Measurements from ENCODE around the gene UGT1A9. TPM values are rescaled to one million over a fixed set of nuclear protein-coding genes. Genes with fewer than 3 reads are reported as not detected.

UGT1A9 gene
- total and polyA plus RNA-seq, 2 experiments from 2014 or later: not detected

- ATAC-seq (no peak), DNase-seq (ENCODE audit: low spot score) (no peak)
- Mint-ChIP-seq H3K9me3 (no peaks in the 10 kb centered on the region), H3K36me3 (ENCODE audit: low read depth) (no peaks in the 10 kb centered on the region), H3K4me3 (no peak overlapping the region), H3K27ac (no peak overlapping the region), H3K4me1 (no peaks in the 10 kb centered on the region; the same call in 2 of the 3 replicates), H3K27me3 (ENCODE audit: insufficient read depth, low read depth, poor library complexity) (peaks cover 15% of the 10 kb centered on the region)
- Histone ChIP-seq H3K27me3 (ENCODE audit: insufficient read depth) (no peaks in the 10 kb centered on the region), H3K4me3 (no peak overlapping the region), H3K27ac (ENCODE audit: low read depth) (no peak overlapping the region), H2AFZ (no peak overlapping the region), H3K9me2 (ENCODE audit: insufficient read depth) (no peaks in the 10 kb centered on the region), H3F3A (replicated peaks; ENCODE audit: low read depth) (no peaks in the 10 kb centered on the region), H4K20me1 (replicated peaks; ENCODE audit: insufficient read depth) (no peaks in the 10 kb centered on the region), H3K79me2 (replicated peaks; ENCODE audit: insufficient read depth) (no peaks in the 10 kb centered on the region), H3K4me1 (ENCODE audit: insufficient read depth) (no peaks in the 10 kb centered on the region), H3K4me2 (no peak overlapping the region), H3K36me3 (ENCODE audit: insufficient read depth) (no peaks in the 10 kb centered on the region)
- TF ChIP-seq CTCF (conservative IDR thresholded peaks at IDR 0.05; ENCODE audit: low read depth in 2 of 2): no peak
- TF ChIP-seq ETS1 (IDR thresholded peaks at IDR 0.05): no peak
- no peak for TF ChIP-seq NANOG (IDR thresholded peaks at IDR 0.05; ENCODE audit: borderline replicate concordance)
- TF ChIP-seq POLR2AphosphoS5 (IDR thresholded peaks at IDR 0.05; ENCODE audit: low read depth): no peak
- TF ChIP-seq STAT1 (IDR thresholded peaks at IDR 0.05; ENCODE audit: unreplicated experiment): no peak
- TF ChIP-seq ZNF331 (CRISPR knock-in tag; IDR thresholded peaks at IDR 0.05; ENCODE audit: low read depth): no peak
- no peak for TF ChIP-seq JUNB (IDR thresholded peaks at IDR 0.05; ENCODE audit: unreplicated experiment)
- no peak for TF ChIP-seq EZH2phosphoT487 (IDR thresholded peaks at IDR 0.05; ENCODE audit: unreplicated experiment)
Measured at GRCh38 chr2:233818639-233819621, 147.2 kb downstream of the UGT1A9 start.

GRCh38 chr2:233819884-233820773 is 148.4 kb downstream of the UGT1A9 start:
- no peaks in the 10 kb centered on the region for H3K4me1 ChIP-seq (ENCODE audit: insufficient read depth)
- H3K4me2 ChIP-seq: no peak overlapping the region
- ATAC-seq (no peak), DNase-seq (ENCODE audit: low spot score) (no peak)
- Mint-ChIP-seq H3K27ac (no peak overlapping the region), H3K4me3 (no peak overlapping the region), H3K9me3 (no peaks in the 10 kb centered on the region), H3K36me3 (ENCODE audit: low read depth) (no peaks in the 10 kb centered on the region), H3K27me3 (ENCODE audit: insufficient read depth, low read depth, poor library complexity) (peaks cover 15% of the 10 kb centered on the region), H3K4me1 (peaks cover 3% of the 10 kb centered on the region; the same call in 2 of the 3 replicates)
- H2AFZ ChIP-seq: no peak overlapping the region
- H3K9me2 ChIP-seq (ENCODE audit: insufficient read depth): no peaks in the 10 kb centered on the region
- H3K36me3 ChIP-seq (ENCODE audit: insufficient read depth): no peaks in the 10 kb centered on the region
- no peak overlapping the region for H3K27ac ChIP-seq (ENCODE audit: low read depth)
- H3K27me3 ChIP-seq (ENCODE audit: insufficient read depth): no peaks in the 10 kb centered on the region
- no peaks in the 10 kb centered on the region for H3K79me2 ChIP-seq (replicated peaks; ENCODE audit: insufficient read depth)
- H3F3A ChIP-seq (replicated peaks; ENCODE audit: low read depth): no peaks in the 10 kb centered on the region
- no peaks in the 10 kb centered on the region for H4K20me1 ChIP-seq (replicated peaks; ENCODE audit: insufficient read depth)
- no peak overlapping the region for H3K4me3 ChIP-seq
- TF ChIP-seq CREB1 (CRISPR knock-in tag; IDR thresholded peaks at IDR 0.05; ENCODE audit: low read depth): no peak
- TF ChIP-seq STAT1 (IDR thresholded peaks at IDR 0.05; ENCODE audit: unreplicated experiment): no peak
- TF ChIP-seq ZNF462 (CRISPR knock-in tag; IDR thresholded peaks at IDR 0.05): no peak

Measured in GM23338 (cell line).